PC-9 (cell line): ENCODE results near the gene SEC16A. TPM values are rescaled to one million over a fixed set of nuclear protein-coding genes. Genes with fewer than 3 reads are reported as not detected.
"Not testable (repeated sequence)": the region's sequence is repeated elsewhere in the genome, so short reads cannot be mapped to it uniquely, and the experiment has no call there.

Experiments
- BruUV-seq: library from RNA; stranded (reverse); fragments of 400-500 nt; replicated peaks from 2 replicates; lab custom pipeline; 2021; lab: Mats Ljungman, UMichigan
- CTCF ChIA-PET: fragments of 300-600 bp; sonication (Branson Sonifier 250); formaldehyde crosslinking; loops from one replicate; lab custom pipeline; 2022; ENCODE audit warnings: antibody characterized with exemption; lab: Charles Lee
- POLR2A ChIA-PET: fragments of 300-600 bp; sonication (Branson Sonifier 250); formaldehyde crosslinking; loops from one replicate; lab custom pipeline; 2022; ENCODE audit warnings: antibody characterized with exemption; ENCODE audit not compliant: unreplicated experiment; lab: Charles Lee
- DNase-seq, 2 experiments: peaks; one replicate each; pipeline versions ENCODE4 v3.0.0 to v3.0.0-alpha.2; 2015 to 2022; ENCODE audit warnings: mixed read lengths in 1 of 2
- H2AFZ ChIP-seq: fragments of 200-600 bp; sonication (generic); 2 replicates; pipeline ENCODE4 v1.8.1; 2017; ENCODE audit warnings: antibody characterized with exemption
- H3F3A ChIP-seq: fragments of 200-600 bp; sonication (generic); 2 replicates; pipeline ENCODE4 v1.8.1; 2017; ENCODE audit warnings: antibody characterized with exemption, mild to moderate bottlenecking, low read depth; ENCODE audit not compliant: insufficient read depth
- H3K27ac ChIP-seq: fragments of 200-600 bp; sonication (generic); 2 replicates; pipeline ENCODE4 v1.6.1; 2016; ENCODE audit warnings: mixed run types
- H3K27me3 ChIP-seq: fragments of 200-600 bp; sonication (generic); 2 replicates; pipeline ENCODE4 v1.6.1; 2016; ENCODE audit warnings: low read depth, mixed run types; ENCODE audit not compliant: insufficient read depth
- H3K36me3 ChIP-seq: fragments of 200-600 bp; sonication (generic); 2 replicates; pipeline ENCODE4 v1.6.1; 2016; ENCODE audit warnings: low read depth, mixed run types
- H3K4me1 ChIP-seq: fragments of 200-600 bp; sonication (generic); replicated peaks from 2 replicates; pipeline ENCODE4 v1.6.1; 2016; ENCODE audit warnings: mixed run types; ENCODE audit not compliant: insufficient read depth
- H3K4me2 ChIP-seq: fragments of 200-600 bp; sonication (generic); 2 replicates; pipeline ENCODE4 v1.6.1; 2017; ENCODE audit warnings: mixed run types
- H3K4me3 ChIP-seq: fragments of 200-600 bp; sonication (generic); 2 replicates; pipeline ENCODE4 v1.6.1; 2016; ENCODE audit warnings: mixed run types
- H3K79me2 ChIP-seq: fragments of 200-600 bp; sonication (generic); 2 replicates; pipeline ENCODE4 v1.6.1; 2017; ENCODE audit warnings: low read depth, mixed run types
- H3K9me2 ChIP-seq: fragments of 200-600 bp; sonication (generic); 2 replicates; pipeline ENCODE4 v1.8.1; 2017; ENCODE audit warnings: mild to moderate bottlenecking; ENCODE audit not compliant: insufficient read depth
- H3K9me3 ChIP-seq: fragments of 200-600 bp; sonication (generic); 2 replicates; pipeline ENCODE4 v1.8.1; 2016; ENCODE audit warnings: low read depth; ENCODE audit not compliant: insufficient read depth
- H4K20me1 ChIP-seq: fragments of 200-600 bp; sonication (generic); 2 replicates; pipeline ENCODE4 v1.8.1; 2017; ENCODE audit not compliant: insufficient read depth
- CTCF ChIP-seq: fragments of 200-600 bp; sonication (generic); conservative IDR thresholded peaks from 2 replicates; pipeline ENCODE4 v1.6.1; 2017; ENCODE audit warnings: mixed run types, antibody characterized with exemption, mild to moderate bottlenecking, moderate library complexity
- EZH2 ChIP-seq: fragments of 200-600 bp; sonication (generic); IDR thresholded peaks from 2 replicates; pipeline ENCODE4 v1.8.0; 2017; ENCODE audit warnings: antibody characterized with exemption, low read depth
- intact Hi-C: fragments of 100-400 bp; cut with micrococcal nuclease; formaldehyde crosslinking; loops from one replicate; pipeline ENCODE4 v1.10.0; 2022; ENCODE audit not compliant: unreplicated experiment
- total RNA-seq: library from RNA; stranded (reverse); gene quantifications from 2 replicates; pipeline ENCODE4 v1.2.3, GENCODE V29; 2021

SEC16A gene
- total RNA-seq, 1 experiment from 2014 or later: 81.8 TPM

- H3K27me3 ChIP-seq, H4K20me1 ChIP-seq, H3K9me2 ChIP-seq, H3K9me3 ChIP-seq, H3K4me3 ChIP-seq, H3K36me3 ChIP-seq, BruUV-seq, H3K4me1 ChIP-seq, intact Hi-C loops, H2AFZ ChIP-seq, POLR2A ChIA-PET, CTCF ChIA-PET, H3K4me2 ChIP-seq, H3K27ac ChIP-seq, DNase-seq: not testable (repeated sequence)
- H3F3A ChIP-seq: peaks cover 18% of the 10 kb centered on the region; the same call in 1 of the 2 replicates
- peaks cover 23% of the 10 kb centered on the region for H3K79me2 ChIP-seq
Measured at GRCh38 chr9:136405904-136406303, 76.9 kb downstream of the SEC16A start.

- intact Hi-C loops: no loop called here
- ChIA-PET CTCF (no interaction called here), POLR2A (no interaction called here)
- no peaks in the 10 kb centered on the region for H3K9me3 ChIP-seq
- no peak for TF ChIP-seq CTCF
- TF ChIP-seq EZH2: no peak
- H3K4me3 ChIP-seq: no peak overlapping the region
- peaks cover 12% of the 10 kb centered on the region for H3K4me1 ChIP-seq
- no peaks in the 10 kb centered on the region for H3K27me3 ChIP-seq
- DNase-seq: no peak
- peaks cover 22% of the 10 kb centered on the region; the same call in 1 of the 2 replicates for H3F3A ChIP-seq
- peaks cover 9% of the 10 kb centered on the region for H3K36me3 ChIP-seq
- no TSS peak for BruUV-seq
- no peaks in the 10 kb centered on the region; the same call in none of the 2 replicates for H4K20me1 ChIP-seq
- no peak overlapping the region for H3K4me2 ChIP-seq
- no peak overlapping the region for H3K27ac ChIP-seq
- H3K79me2 ChIP-seq: peaks cover 19% of the 10 kb centered on the region
- H2AFZ ChIP-seq: no peak overlapping the region
- no peaks in the 10 kb centered on the region for H3K9me2 ChIP-seq
Measured at GRCh38 chr9:136405481-136405880, 77.4 kb downstream of the SEC16A start.

GRCh38 chr9:136404801-136405136 is 78.1 kb downstream of the SEC16A start:
- H3F3A ChIP-seq: peaks cover 23% of the 10 kb centered on the region; the same call in 1 of the 2 replicates
- H3K4me3 ChIP-seq: no peak overlapping the region
- H3K4me2 ChIP-seq: no peak overlapping the region
- POLR2A ChIA-PET: no interaction called here
- CTCF ChIA-PET: no interaction called here
- H3K9me2 ChIP-seq: no peaks in the 10 kb centered on the region
- H3K4me1 ChIP-seq: peaks cover 14% of the 10 kb centered on the region
- peaks cover 16% of the 10 kb centered on the region for H3K79me2 ChIP-seq
- no peak for TF ChIP-seq EZH2
- TF ChIP-seq CTCF: no peak
- H3K27ac ChIP-seq: no peak overlapping the region
- intact Hi-C loops: no loop called here
- peaks cover 9% of the 10 kb centered on the region for H3K36me3 ChIP-seq
- BruUV-seq: no TSS peak
- H3K27me3 ChIP-seq: no peaks in the 10 kb centered on the region
- no peak for DNase-seq
- no peak overlapping the region for H2AFZ ChIP-seq
- H4K20me1 ChIP-seq: no peaks in the 10 kb centered on the region; the same call in none of the 2 replicates
- H3K9me3 ChIP-seq: no peaks in the 10 kb centered on the region
